HepG2 (cell line): Measurements from ENCODE around the gene KLC3. TPM values are rescaled to one million over a fixed set of nuclear protein-coding genes. Genes with fewer than 3 reads are reported as not detected.

Experiments
- ARNTL ChIP-seq: sonication (generic); formaldehyde crosslinking; IDR thresholded peaks from 2 replicates; pipeline ENCODE4 v1.4.0; 2020; ENCODE audit warnings: mild to moderate bottlenecking, missing genetic modification reagents
- ATAD3A ChIP-seq: sonication (generic); formaldehyde crosslinking; IDR thresholded peaks from 2 replicates; pipeline ENCODE4 v1.4.0; 2020; ENCODE audit warnings: missing genetic modification reagents
- FOXM1 ChIP-seq: sonication (generic); formaldehyde crosslinking; IDR thresholded peaks from 2 replicates; pipeline ENCODE4 v1.5.0; 2020; ENCODE audit warnings: missing genetic modification reagents
- IRX3 ChIP-seq: sonication (generic); formaldehyde crosslinking; IDR thresholded peaks from 2 replicates; pipeline ENCODE4 v1.8.1; 2023; ENCODE audit warnings: mild to moderate bottlenecking, low read depth, missing genetic modification reagents, borderline replicate concordance
- MAZ ChIP-seq, 2 experiments: sonication (generic) in 1 of 2; formaldehyde crosslinking in 1 of 2; IDR thresholded peaks; 2 replicates each; pipeline versions ENCODE4 v1.5.0 to v1.6.1; 2012 to 2020; ENCODE audit warnings: low read depth in 2 of 2, mild to moderate bottlenecking in 2 of 2, borderline replicate concordance in 1 of 2, improper control_type of control experiment in 1 of 2, low read length in 1 of 2, missing genetic modification reagents in 1 of 2, moderate library complexity in 1 of 2
- MBD4 ChIP-seq: IDR thresholded peaks from 2 replicates; pipeline ENCODE4 v1.6.1; 2012; ENCODE audit warnings: low read length, inconsistent platforms, borderline replicate concordance
- NFRKB ChIP-seq: fragments of 450-650 bp; IDR thresholded peaks from 2 replicates; pipeline ENCODE4 v1.6.1; 2017
- POLR2A ChIP-seq, 2 experiments: IDR thresholded peaks; 2 replicates each; pipeline ENCODE4 v1.6.1; 2011; ENCODE audit warnings: low read depth in 2 of 2, low read length in 2 of 2, mild to moderate bottlenecking in 1 of 2, moderate library complexity in 1 of 2; ENCODE audit not compliant: insufficient read depth in 1 of 2
- REPIN1 ChIP-seq: sonication (generic); formaldehyde crosslinking; IDR thresholded peaks from 2 replicates; pipeline ENCODE4 v1.8.0; 2022; ENCODE audit warnings: missing genetic modification reagents, low read depth, mild to moderate bottlenecking, borderline replicate concordance
- TAF1 ChIP-seq: sonication (generic); formaldehyde crosslinking; IDR thresholded peaks from 2 replicates; pipeline ENCODE4 v1.4.0; 2020; ENCODE audit warnings: missing genetic modification reagents
- THAP11 ChIP-seq: IDR thresholded peaks from 2 replicates; pipeline ENCODE4 v1.6.1; 2016; ENCODE audit warnings: missing biosample characterization, missing genetic modification reagents
- TOE1 ChIP-seq: sonication (generic); formaldehyde crosslinking; IDR thresholded peaks from 2 replicates; pipeline ENCODE4 v1.4.0; 2020; ENCODE audit warnings: mild to moderate bottlenecking, missing genetic modification reagents
- TRIM24 ChIP-seq: sonication (generic); formaldehyde crosslinking; IDR thresholded peaks from 2 replicates; pipeline ENCODE4 v1.8.0; 2022; ENCODE audit warnings: mild to moderate bottlenecking, missing genetic modification reagents
- ZNF562 ChIP-seq: sonication (generic); formaldehyde crosslinking; IDR thresholded peaks from 2 replicates; pipeline ENCODE4 v1.8.0; 2022; ENCODE audit warnings: missing genetic modification reagents, borderline replicate concordance
- ZNF567 ChIP-seq: sonication (generic); formaldehyde crosslinking; IDR thresholded peaks from 2 replicates; pipeline ENCODE4 v1.8.1; 2023; ENCODE audit warnings: mild to moderate bottlenecking, missing genetic modification reagents, borderline replicate concordance
- polyA plus RNA-seq, 8 experiments: library from polyadenylated mRNA; depleted of rRNA in 3 of 8; stranded (reverse) in 7 of 8; unstranded in 1 of 8; fragments of >200 nt; fragmentation: Illumina TruSeq in 4 of 8; extraction: Trizol in 4 of 8; gene quantifications; 2 replicates each; pipeline versions ENCODE4 v1.2.1 to v1.2.3, GENCODE V29; 2011 to 2016; ENCODE audit warnings: low read depth in 4 of 8, missing spikeins in 1 of 8, mixed read lengths in 1 of 8; ENCODE audit not compliant: insufficient read depth in 1 of 8
- total RNA-seq, 5 experiments: library from RNA; depleted of rRNA; stranded (reverse); fragments of >200 nt; fragmentation: Illumina TruSeq; extraction: Trizol; gene quantifications; 2 replicates each; pipeline ENCODE4 v1.2.3, GENCODE V29; 2016; ENCODE audit warnings: low read depth in 1 of 5
- TF ChIP-seq, protein P1 (sequence below): sonication (generic); formaldehyde crosslinking; IDR thresholded peaks from 2 replicates; pipeline ENCODE4 v1.5.1; 2020; ENCODE audit warnings: mild to moderate bottlenecking, missing genetic modification reagents, borderline replicate concordance
- TF ChIP-seq, protein P2 (sequence below): sonication (generic); formaldehyde crosslinking; IDR thresholded peaks from 2 replicates; pipeline ENCODE4 v1.5.0; 2020; ENCODE audit warnings: mild to moderate bottlenecking, missing genetic modification reagents
- TF ChIP-seq, protein P3 (sequence below): IDR thresholded peaks from 2 replicates; pipeline ENCODE4 v1.6.1; 2012; ENCODE audit warnings: inconsistent platforms
- TF ChIP-seq, protein P4 (sequence below): sonication (generic); formaldehyde crosslinking; IDR thresholded peaks from 2 replicates; pipeline ENCODE4 v1.5.0; 2020; ENCODE audit warnings: missing genetic modification reagents
- TF ChIP-seq, protein P5 (sequence below): sonication (generic); formaldehyde crosslinking; IDR thresholded peaks from 2 replicates; pipeline ENCODE4 v1.5.0; 2020; ENCODE audit warnings: missing genetic modification reagents

KLC3 gene
- total and polyA plus RNA-seq, 2 of the 13 experiments (the other 11 are each of a cell fraction or from before 2014, with no cell fraction given): 0.13 TPM; not detected in 1

DNA sequence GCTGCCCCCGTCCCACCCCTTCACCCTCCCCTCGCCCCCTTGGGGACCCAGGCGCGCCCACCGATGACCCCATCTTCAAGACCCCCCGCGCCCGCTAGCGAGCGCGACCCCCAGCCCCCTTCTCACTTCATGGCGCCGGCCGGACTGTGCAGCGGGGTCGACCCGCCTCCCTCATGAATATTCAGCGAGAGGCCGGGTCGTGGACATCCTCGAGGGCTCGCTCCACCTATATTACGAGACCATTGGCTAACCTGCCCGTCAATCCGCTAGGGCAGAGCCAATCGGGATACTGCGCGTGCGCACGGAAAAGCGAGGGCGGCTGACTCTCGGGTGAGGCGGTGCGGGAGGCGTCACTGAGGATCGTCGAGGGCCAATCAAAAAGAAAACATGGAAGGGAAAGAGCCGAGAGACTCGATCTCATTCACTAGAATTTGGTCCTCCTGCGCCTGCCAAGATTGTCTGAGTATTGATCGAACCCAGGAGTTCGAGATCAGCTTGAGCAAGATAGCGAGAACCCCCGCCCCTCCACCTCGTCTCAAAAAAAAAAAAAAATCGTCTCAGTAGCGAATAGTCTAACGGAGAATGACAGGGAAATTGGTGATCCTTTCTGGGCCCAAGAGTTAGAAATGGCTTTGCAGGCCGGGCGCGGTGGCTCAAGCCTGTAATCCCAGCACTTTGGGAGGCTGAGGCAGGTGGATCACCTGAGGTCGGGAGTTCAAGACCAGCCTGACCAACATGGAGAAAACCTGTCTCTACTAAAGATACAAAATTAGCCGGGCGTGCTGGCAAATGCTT is 30.1 kb downstream of the KLC3 start, which contains the start of gene ERCC2 (continued):
- TF ChIP-seq, protein P1, sequence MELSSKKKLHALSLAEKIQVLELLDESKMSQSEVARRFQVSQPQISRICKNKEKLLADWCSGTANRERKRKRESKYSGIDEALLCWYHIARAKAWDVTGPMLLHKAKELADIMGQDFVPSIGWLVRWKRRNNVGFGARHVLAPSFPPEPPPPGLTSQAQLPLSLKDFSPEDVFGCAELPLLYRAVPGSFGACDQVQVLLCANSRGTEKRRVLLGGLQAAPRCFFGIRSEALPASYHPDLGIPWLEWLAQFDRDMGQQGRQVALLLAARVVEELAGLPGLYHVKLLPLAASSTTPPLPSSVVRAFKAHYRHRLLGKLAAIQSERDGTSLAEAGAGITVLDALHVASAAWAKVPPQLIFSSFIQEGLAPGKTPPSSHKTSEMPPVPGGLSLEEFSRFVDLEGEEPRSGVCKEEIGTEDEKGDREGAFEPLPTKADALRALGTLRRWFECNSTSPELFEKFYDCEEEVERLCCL (CRISPR knock-in tag): no peak
- TF ChIP-seq, protein P2, sequence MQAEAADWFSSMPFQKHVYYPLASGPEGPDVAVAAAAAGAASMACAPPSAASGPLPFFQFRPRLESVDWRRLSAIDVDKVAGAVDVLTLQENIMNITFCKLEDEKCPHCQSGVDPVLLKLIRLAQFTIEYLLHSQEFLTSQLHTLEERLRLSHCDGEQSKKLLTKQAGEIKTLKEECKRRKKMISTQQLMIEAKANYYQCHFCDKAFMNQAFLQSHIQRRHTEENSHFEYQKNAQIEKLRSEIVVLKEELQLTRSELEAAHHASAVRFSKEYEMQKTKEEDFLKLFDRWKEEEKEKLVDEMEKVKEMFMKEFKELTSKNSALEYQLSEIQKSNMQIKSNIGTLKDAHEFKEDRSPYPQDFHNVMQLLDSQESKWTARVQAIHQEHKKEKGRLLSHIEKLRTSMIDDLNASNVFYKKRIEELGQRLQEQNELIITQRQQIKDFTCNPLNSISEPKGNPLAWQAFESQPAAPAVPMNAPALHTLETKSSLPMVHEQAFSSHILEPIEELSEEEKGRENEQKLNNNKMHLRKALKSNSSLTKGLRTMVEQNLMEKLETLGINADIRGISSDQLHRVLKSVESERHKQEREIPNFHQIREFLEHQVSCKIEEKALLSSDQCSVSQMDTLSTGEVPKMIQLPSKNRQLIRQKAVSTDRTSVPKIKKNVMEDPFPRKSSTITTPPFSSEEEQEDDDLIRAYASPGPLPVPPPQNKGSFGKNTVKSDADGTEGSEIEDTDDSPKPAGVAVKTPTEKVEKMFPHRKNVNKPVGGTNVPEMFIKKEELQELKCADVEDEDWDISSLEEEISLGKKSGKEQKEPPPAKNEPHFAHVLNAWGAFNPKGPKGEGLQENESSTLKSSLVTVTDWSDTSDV (CRISPR knock-in tag): no peak
- TF ChIP-seq ATAD3A (CRISPR knock-in tag) (no peak), TOE1 (no peak), TAF1 (no peak), MAZ (IDR thresholded peaks at IDR 0.05; ENCODE audit: borderline replicate concordance, low read depth, low read length) (no peak), MAZ (CRISPR knock-in tag; IDR thresholded peaks at IDR 0.05; ENCODE audit: low read depth) (no peak), REPIN1 (CRISPR knock-in tag) (no peak), MBD4 (no peak), FOXM1 (CRISPR knock-in tag) (no peak), NFRKB (no peak), ZNF562 (CRISPR knock-in tag) (no peak), TRIM24 (CRISPR knock-in tag) (no peak), POLR2A (IDR thresholded peaks at IDR 0.05; ENCODE audit: insufficient read depth in 1 of 2, low read depth in 2 of 2, low read length in 2 of 2) (peak; percentile 66 to 76), IRX3 (CRISPR knock-in tag) (no peak), ARNTL (CRISPR knock-in tag) (no peak), ZNF567 (no peak), THAP11 (CRISPR knock-in tag) (peak; percentile 35)
- TF ChIP-seq, protein P3, sequence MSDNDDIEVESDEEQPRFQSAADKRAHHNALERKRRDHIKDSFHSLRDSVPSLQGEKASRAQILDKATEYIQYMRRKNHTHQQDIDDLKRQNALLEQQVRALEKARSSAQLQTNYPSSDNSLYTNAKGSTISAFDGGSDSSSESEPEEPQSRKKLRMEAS: no peak; the same call in 1 of the 2 replicates
- TF ChIP-seq, protein P4, sequence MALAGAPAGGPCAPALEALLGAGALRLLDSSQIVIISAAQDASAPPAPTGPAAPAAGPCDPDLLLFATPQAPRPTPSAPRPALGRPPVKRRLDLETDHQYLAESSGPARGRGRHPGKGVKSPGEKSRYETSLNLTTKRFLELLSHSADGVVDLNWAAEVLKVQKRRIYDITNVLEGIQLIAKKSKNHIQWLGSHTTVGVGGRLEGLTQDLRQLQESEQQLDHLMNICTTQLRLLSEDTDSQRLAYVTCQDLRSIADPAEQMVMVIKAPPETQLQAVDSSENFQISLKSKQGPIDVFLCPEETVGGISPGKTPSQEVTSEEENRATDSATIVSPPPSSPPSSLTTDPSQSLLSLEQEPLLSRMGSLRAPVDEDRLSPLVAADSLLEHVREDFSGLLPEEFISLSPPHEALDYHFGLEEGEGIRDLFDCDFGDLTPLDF (CRISPR knock-in tag): no peak
- TF ChIP-seq, protein P5, sequence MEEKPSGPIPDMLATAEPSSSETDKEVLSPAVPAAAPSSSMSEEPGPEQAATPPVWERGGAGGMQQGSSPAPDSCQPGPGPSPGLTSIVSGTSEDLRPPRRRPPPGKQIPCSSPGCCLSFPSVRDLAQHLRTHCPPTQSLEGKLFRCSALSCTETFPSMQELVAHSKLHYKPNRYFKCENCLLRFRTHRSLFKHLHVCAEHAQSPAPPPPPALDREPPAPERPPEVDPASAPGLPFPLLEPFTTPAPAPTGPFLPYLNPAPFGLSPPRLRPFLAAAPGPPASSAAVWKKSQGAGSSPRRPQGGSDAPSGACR (CRISPR knock-in tag): peak; percentile 9; the same call in 1 of the 2 replicates
